B cell (primary cell): ENCODE data around the gene PBX1. TPM values are rescaled to one million over a fixed set of nuclear protein-coding genes. Genes with fewer than 3 reads are reported as not detected.

ENCODE experiments used
- ATAC-seq: fragments of 200-7000 bp; cut with Tn5 transposase; one replicate; pipeline ENCODE4 v1.10.0; 2021; ENCODE audit warnings: low read depth, mild to moderate bottlenecking, moderate number of reproducible peaks, moderate library complexity
- CTCF ChIA-PET: fragments of 350-600 bp; sonication (Branson Sonifier 250); formaldehyde crosslinking; loops from one replicate; lab custom pipeline; 2021; ENCODE audit warnings: antibody characterized with exemption, inconsistent platforms; lab: Charles Lee
- POLR2A ChIA-PET: fragments of 350-600 bp; sonication (Branson Sonifier 250); formaldehyde crosslinking; loops from one replicate; lab custom pipeline; 2021; ENCODE audit warnings: antibody characterized with exemption; lab: Charles Lee
- DNase-seq: peaks from one replicate; pipeline ENCODE4 v3.0.0; 2013
- H2AFZ ChIP-seq: 2 replicates; pipeline ENCODE4 v1.6.1; 2012; ENCODE audit warnings: mild to moderate bottlenecking, low read depth, low read length; ENCODE audit not compliant: insufficient read depth, poor library complexity, severe bottlenecking
- H3K27ac ChIP-seq, 2 donors: 1 replicate in 1 of 2; 2 replicates in 1 of 2; pipeline ENCODE4 v1.5.1; 2012 to 2013; ENCODE audit warnings: low read length in 2 of 2, mild to moderate bottlenecking in 2 of 2, moderate library complexity in 1 of 2
- H3K27me3 ChIP-seq, 4 experiments: fragments of 200-600 bp in 1 of 4; sonication (generic) in 1 of 4; replicated peaks in 1 of 4; 1 replicate in 2 of 4; 2 replicates in 2 of 4; pipeline versions ENCODE4 v1.6.1 to v1.7.0; 2013 to 2016; ENCODE audit warnings: low read length in 3 of 4, mild to moderate bottlenecking in 2 of 4, mixed read lengths in 1 of 4, moderate library complexity in 1 of 4; ENCODE audit not compliant: insufficient read depth in 4 of 4, control insufficient read depth in 3 of 4; ENCODE audit errors: control extremely low read depth in 1 of 4
- H3K36me3 ChIP-seq, 2 experiments: replicated peaks in 1 of 2; 1 replicate in 1 of 2; 2 replicates in 1 of 2; pipeline versions ENCODE4 v1.6.1 to v1.7.1; 2013; ENCODE audit warnings: low read length in 1 of 2; ENCODE audit not compliant: insufficient read depth in 2 of 2, control insufficient read depth in 1 of 2; ENCODE audit errors: control extremely low read depth in 1 of 2, extremely low read depth in 1 of 2
- H3K4me1 ChIP-seq, 2 donors: fragments of 200-600 bp in 1 of 2; sonication (generic) in 1 of 2; 1 replicate in 1 of 2; 2 replicates in 1 of 2; pipeline versions ENCODE4 v1.5.1 to v1.6.1; 2013 to 2017; ENCODE audit warnings: low read length in 2 of 2; ENCODE audit not compliant: control insufficient read depth in 2 of 2, insufficient read depth in 2 of 2
- H3K4me2 ChIP-seq: replicated peaks from 2 replicates; pipeline ENCODE3; 2012; ENCODE audit warnings: mild to moderate bottlenecking, low read depth, low read length; ENCODE audit not compliant: poor library complexity, severe bottlenecking
- H3K4me3 ChIP-seq, 5 experiments: fragments of 200-600 bp in 1 of 5; sonication (generic) in 1 of 5; 1 replicate in 3 of 5; 2 replicates in 2 of 5; pipeline versions ENCODE4 v1.5.1 to v1.7.0; 2011 to 2016; ENCODE audit warnings: low read length in 4 of 5, mild to moderate bottlenecking in 4 of 5, low read depth in 2 of 5, control low read depth in 1 of 5, moderate library complexity in 1 of 5; ENCODE audit not compliant: insufficient read depth in 1 of 5; ENCODE audit errors: control extremely low read depth in 1 of 5, extremely low read depth in 1 of 5
- H3K79me2 ChIP-seq: fragments of 200-600 bp; sonication (generic); one replicate; pipeline ENCODE4 v1.6.0; 2016; ENCODE audit warnings: low read length; ENCODE audit not compliant: control insufficient read depth, insufficient read depth
- H3K9ac ChIP-seq: fragments of 200-600 bp; sonication (generic); 2 replicates; pipeline ENCODE4 v1.6.1; 2017; ENCODE audit warnings: mild to moderate bottlenecking, low read length, moderate library complexity
- H3K9me3 ChIP-seq, 3 donors: one replicate each; pipeline versions ENCODE4 v1.6.1 to v1.7.1; 2013; ENCODE audit warnings: low read length in 2 of 3; ENCODE audit not compliant: control insufficient read depth in 2 of 3, insufficient read depth in 1 of 3; ENCODE audit errors: control extremely low read depth in 1 of 3
- H4K20me1 ChIP-seq: 2 replicates; pipeline ENCODE4 v1.6.0; 2012; ENCODE audit warnings: mild to moderate bottlenecking, low read length; ENCODE audit not compliant: insufficient read depth, control insufficient read depth, poor library complexity, severe bottlenecking
- H3K27ac Mint-ChIP-seq: one replicate; pipeline ENCODE4 v1.8.0; 2021; ENCODE audit warnings: mixed read lengths
- H3K27me3 Mint-ChIP-seq: one replicate; pipeline ENCODE4 v1.8.0; 2021; ENCODE audit warnings: mixed read lengths
- H3K4me1 Mint-ChIP-seq: one replicate; pipeline ENCODE4 v1.8.0; 2021; ENCODE audit warnings: mixed read lengths
- H3K4me3 Mint-ChIP-seq: one replicate; pipeline ENCODE4 v1.8.0; 2021; ENCODE audit warnings: mixed read lengths
- H3K9me3 Mint-ChIP-seq: one replicate; pipeline ENCODE4 v1.8.0; 2022; ENCODE audit warnings: mixed read lengths; ENCODE audit not compliant: insufficient read depth
- EZH2 ChIP-seq: IDR thresholded peaks from 2 replicates; pipeline ENCODE4 v1.6.1; 2012; ENCODE audit warnings: borderline replicate concordance, low read depth, mild to moderate bottlenecking, moderate library complexity, low read length; ENCODE audit not compliant: insufficient read depth, poor library complexity, severe bottlenecking
- WGBS: methylation state at CpG from one replicate; pipeline ENCODE4 v1.1.5; 2013; ENCODE audit warnings: missing lambda C conversion rate; ENCODE audit not compliant: insufficient coverage; 5-methylcytosine and 5-hydroxymethylcytosine counted together
- intact Hi-C: fragments of 100-400 bp; cut with micrococcal nuclease; formaldehyde crosslinking; loops from one replicate; pipeline ENCODE4 v1.10.0; 2022
- polyA plus RNA-seq: library from polyadenylated mRNA; depleted of rRNA; stranded (reverse); fragments of >200 nt; gene quantifications from 2 replicates; pipeline ENCODE4 v1.2.3, GENCODE V29; 2012
- total RNA-seq, 2 donors: library from RNA; stranded (reverse); fragments of 120-200 nt in 1 of 2; gene quantifications; 1 replicate in 1 of 2; 2 replicates in 1 of 2; pipeline versions ENCODE4 v1.2.3 to v1.2.4, GENCODE V29; 2013 to 2022
- TF ChIP-seq, protein P1 (sequence below): fragments of 200-600 bp; IDR thresholded peaks from one replicate; pipeline ENCODE4 v1.8.0; 2022; ENCODE audit warnings: antibody characterized with exemption, mild to moderate bottlenecking

Gene PBX1
- total and polyA plus RNA-seq, 2 donors (not counting 1 experiment from before 2014, with no cell fraction given) = 0.32 TPM; not detected in 1

DNA sequence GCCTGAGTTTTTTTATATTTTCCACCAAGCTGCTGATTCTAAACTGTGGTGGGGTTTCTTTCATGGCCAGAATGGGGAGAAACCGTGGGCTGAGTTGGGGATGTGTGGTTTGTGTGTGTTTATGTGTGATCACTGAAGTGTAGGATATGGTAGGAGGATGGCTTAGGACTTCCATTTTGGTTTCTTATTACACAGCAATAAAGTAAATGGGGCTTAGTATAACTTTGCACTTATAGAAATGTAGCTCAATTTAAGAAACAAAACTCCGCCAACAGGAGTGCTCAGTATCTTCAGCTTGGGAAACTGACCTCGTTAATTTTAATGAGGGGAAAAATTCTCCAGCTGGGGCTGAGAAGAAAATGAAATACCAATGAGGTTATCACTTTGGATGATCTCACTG is 77.8 kb downstream of the PBX1 start:
- CTCF ChIA-PET = no interaction called here

DNA sequence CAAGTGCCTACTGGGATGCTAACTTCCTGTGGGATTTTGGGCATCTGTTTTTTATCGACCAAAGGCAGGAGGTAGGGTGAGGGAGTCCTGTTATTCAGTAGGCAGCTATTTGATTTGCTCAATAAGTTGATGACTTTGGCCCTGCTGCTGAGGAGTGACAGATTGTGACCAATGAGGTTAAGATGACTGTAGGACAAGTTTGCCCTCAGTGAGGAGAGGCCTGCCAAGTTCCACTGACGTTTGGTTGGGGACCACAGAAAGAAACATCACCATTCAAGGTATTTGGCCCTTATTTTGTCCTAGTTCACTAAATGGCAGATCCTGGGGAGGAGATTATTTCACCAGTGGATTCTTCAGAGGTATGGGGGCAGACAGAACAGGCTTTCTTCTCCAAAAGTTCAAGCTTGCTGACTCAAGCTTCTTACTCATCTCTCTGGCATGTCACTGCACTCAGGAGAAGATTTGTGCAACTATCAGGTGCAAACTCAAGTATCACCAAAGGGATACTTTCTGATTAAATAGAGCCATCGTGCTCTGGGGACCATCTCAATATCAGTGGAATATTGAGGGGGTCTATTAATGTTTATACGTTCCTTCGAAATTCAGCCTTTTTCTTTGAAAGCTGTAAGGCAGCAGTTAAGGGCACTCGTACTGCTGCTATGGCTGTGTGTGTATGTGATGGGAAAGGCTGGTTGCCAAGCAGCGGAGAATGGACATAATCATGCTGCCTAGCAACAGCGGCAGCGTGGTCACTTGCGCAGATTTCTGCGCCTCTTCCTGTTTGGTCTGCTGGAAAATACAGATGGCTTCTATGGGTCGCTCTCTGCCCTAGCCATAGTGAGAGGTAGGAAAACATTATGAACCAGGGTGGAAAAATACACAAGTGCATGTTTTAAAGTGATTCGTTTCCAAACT is 78.7 kb downstream of the PBX1 start:
- H3K9me3 ChIP-seq = no peaks in the 10 kb centered on the region
- no peaks in the 10 kb centered on the region for H4K20me1 ChIP-seq
- DNase-seq (no peak), ATAC-seq (no peak)
- H3K4me1 ChIP-seq = no peaks in the 10 kb centered on the region
- H3K27me3 ChIP-seq = no peaks in the 10 kb centered on the region
- no peak overlapping the region for H3K9ac ChIP-seq
- no peaks in the 10 kb centered on the region for H3K36me3 ChIP-seq
- no peak overlapping the region for H3K27ac ChIP-seq
- Mint-ChIP-seq H3K9me3 (no peaks in the 10 kb centered on the region), H3K27me3 (no peaks in the 10 kb centered on the region), H3K4me1 (no peaks in the 10 kb centered on the region), H3K27ac (no peak overlapping the region), H3K4me3 (no peak overlapping the region)
- no peaks in the 10 kb centered on the region for H3K79me2 ChIP-seq
- TF ChIP-seq EZH2 = no peak
- TF ChIP-seq, protein P1, sequence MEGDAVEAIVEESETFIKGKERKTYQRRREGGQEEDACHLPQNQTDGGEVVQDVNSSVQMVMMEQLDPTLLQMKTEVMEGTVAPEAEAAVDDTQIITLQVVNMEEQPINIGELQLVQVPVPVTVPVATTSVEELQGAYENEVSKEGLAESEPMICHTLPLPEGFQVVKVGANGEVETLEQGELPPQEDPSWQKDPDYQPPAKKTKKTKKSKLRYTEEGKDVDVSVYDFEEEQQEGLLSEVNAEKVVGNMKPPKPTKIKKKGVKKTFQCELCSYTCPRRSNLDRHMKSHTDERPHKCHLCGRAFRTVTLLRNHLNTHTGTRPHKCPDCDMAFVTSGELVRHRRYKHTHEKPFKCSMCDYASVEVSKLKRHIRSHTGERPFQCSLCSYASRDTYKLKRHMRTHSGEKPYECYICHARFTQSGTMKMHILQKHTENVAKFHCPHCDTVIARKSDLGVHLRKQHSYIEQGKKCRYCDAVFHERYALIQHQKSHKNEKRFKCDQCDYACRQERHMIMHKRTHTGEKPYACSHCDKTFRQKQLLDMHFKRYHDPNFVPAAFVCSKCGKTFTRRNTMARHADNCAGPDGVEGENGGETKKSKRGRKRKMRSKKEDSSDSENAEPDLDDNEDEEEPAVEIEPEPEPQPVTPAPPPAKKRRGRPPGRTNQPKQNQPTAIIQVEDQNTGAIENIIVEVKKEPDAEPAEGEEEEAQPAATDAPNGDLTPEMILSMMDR = no peak
- intact Hi-C loops = no loop called here
- H3K4me3 ChIP-seq = no peak overlapping the region
- H3K4me2 ChIP-seq = no peak overlapping the region
- POLR2A ChIA-PET = no interaction called here
- 91% methylated on average over 12 of the region's 13 CpGs for WGBS
- H2AFZ ChIP-seq = no peak overlapping the region
- CTCF ChIA-PET = no interaction called here

More for the DNA sequence above, 77.8 kb downstream of the PBX1 start:
- no peak for ATAC-seq
- Histone ChIP-seq H3K4me2 (no peak overlapping the region), H2AFZ (no peak overlapping the region), H3K4me3 (no peak overlapping the region), H3K36me3 (no peaks in the 10 kb centered on the region), H3K9me3 (no peaks in the 10 kb centered on the region), H3K27ac (no peak overlapping the region), H3K4me1 (no peaks in the 10 kb centered on the region), H3K79me2 (no peaks in the 10 kb centered on the region), H3K27me3 (no peaks in the 10 kb centered on the region), H3K9ac (no peak overlapping the region), H4K20me1 (no peaks in the 10 kb centered on the region)
- DNase-seq = no peak
- 67% methylated on average over 2 of the region's 3 CpGs for WGBS
- Mint-ChIP-seq H3K27me3 (no peaks in the 10 kb centered on the region), H3K4me1 (no peaks in the 10 kb centered on the region), H3K4me3 (no peak overlapping the region), H3K27ac (no peak overlapping the region), H3K9me3 (no peaks in the 10 kb centered on the region)
- POLR2A ChIA-PET = no interaction called here
- intact Hi-C loops = no loop called here
- TF ChIP-seq EZH2 = no peak
- TF ChIP-seq, protein P1 = no peak
